ENCODE measurements around the gene DCTN5. TPM values are rescaled to one million over a fixed set of nuclear protein-coding genes. Genes with fewer than 3 reads are reported as not detected.

The DCTN5 gene
- total RNA-seq, 2 donors from 2014 or later: 14.3 to 23.4 TPM

GRCh38 chr16:23682181-23682580 lies 40.9 kb downstream of the DCTN5 start:
- intact Hi-C loops (cut with DNase I): no loop called here
- H3K36me3 ChIP-seq (replicated peaks in 1 of 2; ENCODE audit: insufficient read depth in 1 of 2, low read depth in 2 of 2): no peaks in the 10 kb centered on the region
- DNase-seq (no peak), ATAC-seq (no peak)
- H3K4me3 ChIP-seq: no peak overlapping the region
- no peaks in the 10 kb centered on the region for H3K27me3 ChIP-seq
- 75 to 97% methylated on average over 1 of the region's 1 CpG for WGBS, 2 donors
- TF ChIP-seq CTCF (IDR thresholded peaks at IDR 0.05): no peak
- no peak for TF ChIP-seq POLR2A (IDR thresholded peaks at IDR 0.05)
- H3K27ac ChIP-seq: no peak overlapping the region
- peaks cover 20% of the 10 kb centered on the region for H3K4me1 ChIP-seq
- no peaks in the 10 kb centered on the region for H3K9me3 ChIP-seq

GRCh38 chr16:23683487-23683886 lies 42.2 kb downstream of the DCTN5 start:
- no peaks in the 10 kb centered on the region for H3K9me3 ChIP-seq
- DNase-seq: no peak
- H3K4me3 ChIP-seq: no peak overlapping the region
- 89 to 96% methylated on average over 3 of the region's 3 CpGs for WGBS, 2 donors
- TF ChIP-seq POLR2A (IDR thresholded peaks at IDR 0.05): no peak
- no peak for TF ChIP-seq CTCF (IDR thresholded peaks at IDR 0.05)
- H3K4me1 ChIP-seq: peaks cover 8% of the 10 kb centered on the region
- no peaks in the 10 kb centered on the region for H3K27me3 ChIP-seq
- H3K27ac ChIP-seq: no peak overlapping the region
- peaks cover 0 to 4% of the 10 kb centered on the region in 2 donors for H3K36me3 ChIP-seq (replicated peaks in 1 of 2; ENCODE audit: insufficient read depth in 1 of 2, low read depth in 2 of 2)
- intact Hi-C loops (cut with DNase I): no loop called here
- ATAC-seq: no peak

GRCh38 chr16:23687034-23687808 lies 46.0 kb downstream of the DCTN5 start:
- H3K4me1 ChIP-seq: no peaks in the 10 kb centered on the region
- H3K36me3 ChIP-seq (replicated peaks in 1 of 2; ENCODE audit: insufficient read depth in 1 of 2, low read depth in 2 of 2): peaks cover 8 to 11% of the 10 kb centered on the region in 2 donors
- no peak overlapping the region for H3K27ac ChIP-seq
- H3K27me3 ChIP-seq: no peaks in the 10 kb centered on the region
- intact Hi-C loops (cut with DNase I): no loop called here
- DNase-seq: no peak
- TF ChIP-seq POLR2A (IDR thresholded peaks at IDR 0.05): no peak
- TF ChIP-seq CTCF (IDR thresholded peaks at IDR 0.05): no peak
- H3K9me3 ChIP-seq: no peaks in the 10 kb centered on the region
- ATAC-seq: no peak
- H3K4me3 ChIP-seq: no peak overlapping the region
- 93 to 94% methylated on average over 12 to 16 of the region's 16 CpGs for WGBS, 2 donors

GRCh38 chr16:23689442-23690187 lies 48.3 kb downstream of the DCTN5 start:
- DNase-seq (no peak), ATAC-seq (no peak)
- TF ChIP-seq POLR2A (IDR thresholded peaks at IDR 0.05): no peak
- intact Hi-C loops (cut with DNase I): no loop called here
- no peak overlapping the region for H3K27ac ChIP-seq
- H3K36me3 ChIP-seq (replicated peaks in 1 of 2; ENCODE audit: insufficient read depth in 1 of 2, low read depth in 2 of 2): peaks cover 8 to 11% of the 10 kb centered on the region in 2 donors
- no peaks in the 10 kb centered on the region for H3K27me3 ChIP-seq
- 94 to 98% methylated on average over 22 to 36 of the region's 36 CpGs for WGBS, 2 donors
- H3K4me1 ChIP-seq: no peaks in the 10 kb centered on the region
- no peak overlapping the region for H3K4me3 ChIP-seq
- H3K9me3 ChIP-seq: no peaks in the 10 kb centered on the region

GRCh38 chr16:23690771-23691482 lies 49.7 kb downstream of the DCTN5 start:
- TF ChIP-seq CTCF (IDR thresholded peaks at IDR 0.05) (no peak), POLR2A (IDR thresholded peaks at IDR 0.05) (no peak)
- WGBS, 2 donors: 94 to 95% methylated on average over 18 to 24 of the region's 25 CpGs
- no peak overlapping the region for H3K4me3 ChIP-seq
- intact Hi-C loops (cut with DNase I): no loop called here
- H3K9me3 ChIP-seq: no peaks in the 10 kb centered on the region
- peaks cover 8 to 11% of the 10 kb centered on the region in 2 donors for H3K36me3 ChIP-seq (replicated peaks in 1 of 2; ENCODE audit: insufficient read depth in 1 of 2, low read depth in 2 of 2)
- H3K27ac ChIP-seq: no peak overlapping the region
- no peaks in the 10 kb centered on the region for H3K27me3 ChIP-seq
- no peaks in the 10 kb centered on the region for H3K4me1 ChIP-seq
- ATAC-seq (no peak), DNase-seq (no peak)

Data from body of pancreas (tissue), 4 donors.